GM12872 (cell line): Measurements from ENCODE around the gene TBC1D23.

Experiments used
- CTCF ChIP-seq: IDR thresholded peaks from 3 replicates; pipeline ENCODE4 v1.5.1; 2011; ENCODE audit warnings: low read depth, mild to moderate bottlenecking, low read length, moderate library complexity; ENCODE audit not compliant: insufficient read depth

The TBC1D23 gene

DNA sequence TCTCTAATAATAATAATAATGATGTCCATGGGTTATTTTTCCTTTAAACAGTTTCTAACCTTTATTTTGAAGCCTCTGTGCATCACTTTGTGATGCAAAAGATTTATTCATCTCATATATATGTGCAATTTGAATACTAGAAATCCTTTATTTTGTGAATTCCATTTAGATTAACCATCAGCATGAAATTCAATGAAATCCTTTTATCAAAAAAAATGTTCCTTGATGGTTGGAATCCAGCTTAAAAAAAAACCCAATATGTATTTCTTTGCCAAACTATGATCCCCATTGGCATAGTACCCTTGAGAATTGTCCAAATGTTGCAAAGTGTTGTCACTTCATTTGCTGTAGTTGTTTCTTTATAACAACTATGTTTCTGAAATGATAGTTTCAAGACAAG lies 7.4 kb downstream of the TBC1D23 start:
- TF ChIP-seq CTCF, result no peak

DNA sequence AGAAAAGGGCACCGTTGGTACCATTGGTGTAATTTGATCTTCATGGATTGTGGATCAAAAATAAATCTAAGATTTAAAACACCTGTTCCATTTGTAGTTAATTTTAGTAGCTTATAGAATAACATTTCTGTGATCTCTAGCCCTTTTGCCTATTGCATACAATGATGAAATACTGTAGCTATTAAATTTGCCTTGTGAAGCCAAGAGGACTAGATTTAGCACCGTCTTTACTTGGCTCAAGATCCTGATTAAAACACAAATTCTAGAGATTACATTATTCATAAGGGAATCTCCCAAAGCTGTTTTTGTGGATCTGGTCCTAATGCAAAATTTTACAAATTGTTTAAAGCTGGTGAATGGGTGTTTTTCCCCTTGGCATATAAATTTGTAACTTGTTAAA lies 8.2 kb downstream of the TBC1D23 start:
- TF ChIP-seq CTCF, result no peak

GRCh38 chr3:100269410-100270214 lies 8.8 kb downstream of the TBC1D23 start:
- no peak for TF ChIP-seq CTCF

- TF ChIP-seq CTCF, result no peak
Measured at GRCh38 chr3:100270215-100270583, 9.4 kb downstream of the TBC1D23 start.

GRCh38 chr3:100271522-100271921 lies 10.7 kb downstream of the TBC1D23 start:
- TF ChIP-seq CTCF, result no peak

DNA sequence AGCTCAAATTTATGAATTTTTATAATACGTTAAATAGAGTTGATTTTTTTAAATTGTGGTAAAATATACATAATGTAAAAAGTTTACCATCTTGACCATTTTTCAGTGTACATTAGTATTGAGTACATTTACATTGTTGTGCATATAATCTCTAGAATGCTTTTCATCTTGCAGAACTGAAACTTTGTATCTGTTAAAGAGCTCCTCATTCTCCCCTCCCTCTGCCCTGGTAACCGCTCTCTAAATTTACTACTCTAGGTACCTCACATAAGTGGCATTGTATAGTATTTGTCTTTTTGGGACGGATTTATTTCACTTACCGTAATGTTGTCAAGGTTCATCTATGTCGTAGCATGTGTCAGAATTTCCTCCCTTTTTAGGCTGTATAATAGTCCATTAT lies 13.6 kb downstream of the TBC1D23 start:
- no peak for TF ChIP-seq CTCF

- no peak for TF ChIP-seq CTCF
Measured at GRCh38 chr3:100277255-100277800, 16.5 kb downstream of the TBC1D23 start.
